ENCODE data around the gene HSD17B1. TPM values are rescaled to one million over a fixed set of nuclear protein-coding genes. Genes with fewer than 3 reads are reported as not detected.
A peak's percentile ranks its signal among the peaks of the same experiment; 100 is the strongest.
"Not testable (repeated sequence)": the region's sequence is repeated elsewhere in the genome, so short reads cannot be mapped to it uniquely, and the experiment has no call there.

The HSD17B1 gene
- polyA plus RNA-seq, 2 donors = 4.0 to 9.0 TPM

DNA sequence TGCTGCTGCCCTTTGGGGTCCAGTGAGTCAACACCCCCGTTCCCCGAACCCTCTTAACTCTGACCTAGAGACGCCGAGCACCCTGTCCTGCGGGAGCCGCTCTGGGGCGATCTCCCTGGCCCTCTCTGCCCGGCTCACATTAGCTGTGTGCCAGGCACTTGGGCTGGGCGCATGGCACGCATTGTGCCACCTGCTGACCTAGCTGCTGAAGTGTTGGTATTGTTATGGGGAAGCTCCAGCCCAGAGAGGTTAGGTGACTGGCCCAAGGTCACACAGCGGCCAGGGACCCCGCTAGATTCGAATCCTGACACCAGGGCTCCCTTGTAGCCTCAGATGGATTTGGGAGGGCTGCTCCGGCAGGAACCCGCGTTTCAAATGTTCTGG lies 1.1 kb downstream of the HSD17B1 start:
- Histone ChIP-seq H3K36me3 (ENCODE audit: control insufficient read depth in 2 of 2, insufficient read depth in 2 of 2, low read length in 1 of 2) (no peaks in the 10 kb centered on the region), H3K27ac (ENCODE audit: low read depth in 2 of 2, low read length in 1 of 2) (peak overlapping the region; percentile 94 to 95), H3K4me1 (ENCODE audit: control insufficient read depth in 2 of 2, insufficient read depth in 2 of 2, low read length in 1 of 2) (peaks cover 0 to 12% of the 10 kb centered on the region in 2 donors), H3K4me3 (ENCODE audit: low read depth in 1 of 2, low read length in 2 of 2) (peak overlapping the region; percentile 79 to 88), H3K9me3 (ENCODE audit: control insufficient read depth in 2 of 2, insufficient read depth in 1 of 2, low read depth in 1 of 2, low read length in 1 of 2) (no peaks in the 10 kb centered on the region), H3K27me3 (ENCODE audit: control insufficient read depth in 1 of 2, insufficient read depth in 2 of 2, low read length in 2 of 2) (no peaks in the 10 kb centered on the region)
- WGBS, 2 donors = 34 to 39% methylated on average over 16 of the region's 16 CpGs

DNA sequence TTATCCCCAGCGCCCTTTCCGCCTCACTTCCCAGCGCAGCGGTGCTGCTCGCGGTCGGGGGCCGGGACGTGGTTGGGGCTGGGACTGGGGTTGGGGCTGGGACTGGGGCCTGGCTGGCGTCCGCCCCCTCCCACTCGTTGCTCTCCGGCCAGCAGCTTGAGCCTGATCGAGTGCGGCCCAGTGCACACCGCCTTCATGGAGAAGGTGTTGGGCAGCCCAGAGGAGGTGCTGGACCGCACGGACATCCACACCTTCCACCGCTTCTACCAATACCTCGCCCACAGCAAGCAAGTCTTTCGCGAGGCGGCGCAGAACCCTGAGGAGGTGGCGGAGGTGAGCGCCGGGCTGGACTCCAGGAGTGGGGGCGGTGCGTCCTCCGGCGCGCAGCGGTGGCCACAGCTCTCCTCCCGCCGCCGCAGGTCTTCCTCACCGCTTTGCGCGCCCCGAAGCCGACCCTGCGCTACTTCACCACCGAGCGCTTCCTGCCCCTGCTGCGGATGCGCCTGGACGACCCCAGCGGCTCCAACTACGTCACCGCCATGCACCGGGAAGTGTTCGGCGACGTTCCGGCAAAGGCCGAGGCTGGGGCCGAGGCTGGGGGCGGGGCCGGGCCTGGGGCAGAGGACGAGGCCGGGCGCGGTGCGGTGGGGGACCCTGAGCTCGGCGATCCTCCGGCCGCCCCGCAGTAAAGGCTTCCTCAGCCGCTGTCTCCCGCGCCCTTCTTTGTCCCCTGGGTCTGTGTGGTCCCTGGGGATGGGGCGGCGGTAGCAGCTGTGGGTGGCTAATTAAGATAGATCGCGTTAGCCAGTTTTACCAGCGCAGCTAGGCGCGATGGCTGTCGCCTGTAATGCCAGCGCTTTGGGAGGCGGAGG lies 1.8 kb downstream of the HSD17B1 start:
- no peaks in the 10 kb centered on the region for H3K36me3 ChIP-seq (ENCODE audit: control insufficient read depth in 2 of 2, insufficient read depth in 2 of 2, low read length in 1 of 2)
- 0 to 1% methylated on average over 77 to 82 of the region's 82 CpGs for WGBS, 2 donors
- peak overlapping the region; percentile 94 to 95 for H3K27ac ChIP-seq (ENCODE audit: low read depth in 2 of 2, low read length in 1 of 2)
- H3K9me3 ChIP-seq (ENCODE audit: control insufficient read depth in 2 of 2, insufficient read depth in 1 of 2, low read depth in 1 of 2, low read length in 1 of 2) = no peaks in the 10 kb centered on the region
- peak overlapping the region; percentile 79 to 88 for H3K4me3 ChIP-seq (ENCODE audit: low read depth in 1 of 2, low read length in 2 of 2)
- H3K4me1 ChIP-seq (ENCODE audit: control insufficient read depth in 2 of 2, insufficient read depth in 2 of 2, low read length in 1 of 2) = peaks cover 0 to 10% of the 10 kb centered on the region in 2 donors
- H3K27me3 ChIP-seq (ENCODE audit: control insufficient read depth in 1 of 2, insufficient read depth in 2 of 2, low read length in 2 of 2) = no peaks in the 10 kb centered on the region

DNA sequence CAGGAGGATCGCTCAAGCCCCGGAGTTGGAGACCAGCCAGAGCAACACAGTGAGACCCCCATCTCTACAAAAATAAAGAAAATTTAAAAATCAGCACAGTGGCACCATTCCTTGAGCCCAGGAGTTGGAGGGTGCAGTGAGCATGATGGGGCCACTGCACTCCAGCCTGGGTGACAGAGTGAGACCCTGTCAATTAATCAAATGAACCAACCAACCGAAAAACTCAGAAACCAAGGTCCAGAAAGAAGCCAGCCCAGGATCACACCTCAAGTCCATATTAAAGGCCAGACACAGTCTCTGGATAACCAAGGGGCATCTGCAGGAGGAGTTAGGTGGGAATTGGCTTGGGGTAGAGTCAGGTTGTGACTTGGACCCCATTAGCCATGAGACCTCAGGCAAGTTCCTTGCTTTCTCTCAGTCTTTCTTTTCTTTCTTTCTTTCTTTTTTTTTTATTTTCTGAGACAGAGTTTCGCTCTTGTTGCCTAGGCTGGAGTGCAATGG lies 2.4 kb downstream of the HSD17B1 start:
- 26 to 27% methylated on average over 4 of the region's 4 CpGs for WGBS, 2 donors
- Histone ChIP-seq H3K4me1 (ENCODE audit: control insufficient read depth in 2 of 2, insufficient read depth in 2 of 2, low read length in 1 of 2) (peaks cover 0 to 10% of the 10 kb centered on the region in 2 donors), H3K36me3 (ENCODE audit: control insufficient read depth in 2 of 2, insufficient read depth in 2 of 2, low read length in 1 of 2) (no peaks in the 10 kb centered on the region), H3K27me3 (ENCODE audit: control insufficient read depth in 1 of 2, insufficient read depth in 2 of 2, low read length in 2 of 2) (no peaks in the 10 kb centered on the region), H3K9me3 (ENCODE audit: control insufficient read depth in 2 of 2, insufficient read depth in 1 of 2, low read depth in 1 of 2, low read length in 1 of 2) (no peaks in the 10 kb centered on the region), H3K27ac (ENCODE audit: low read depth in 2 of 2, low read length in 1 of 2) (peak overlapping the region; percentile 94 to 95), H3K4me3 (ENCODE audit: low read depth in 1 of 2, low read length in 2 of 2) (peak overlapping the region; percentile 79 to 88)

DNA sequence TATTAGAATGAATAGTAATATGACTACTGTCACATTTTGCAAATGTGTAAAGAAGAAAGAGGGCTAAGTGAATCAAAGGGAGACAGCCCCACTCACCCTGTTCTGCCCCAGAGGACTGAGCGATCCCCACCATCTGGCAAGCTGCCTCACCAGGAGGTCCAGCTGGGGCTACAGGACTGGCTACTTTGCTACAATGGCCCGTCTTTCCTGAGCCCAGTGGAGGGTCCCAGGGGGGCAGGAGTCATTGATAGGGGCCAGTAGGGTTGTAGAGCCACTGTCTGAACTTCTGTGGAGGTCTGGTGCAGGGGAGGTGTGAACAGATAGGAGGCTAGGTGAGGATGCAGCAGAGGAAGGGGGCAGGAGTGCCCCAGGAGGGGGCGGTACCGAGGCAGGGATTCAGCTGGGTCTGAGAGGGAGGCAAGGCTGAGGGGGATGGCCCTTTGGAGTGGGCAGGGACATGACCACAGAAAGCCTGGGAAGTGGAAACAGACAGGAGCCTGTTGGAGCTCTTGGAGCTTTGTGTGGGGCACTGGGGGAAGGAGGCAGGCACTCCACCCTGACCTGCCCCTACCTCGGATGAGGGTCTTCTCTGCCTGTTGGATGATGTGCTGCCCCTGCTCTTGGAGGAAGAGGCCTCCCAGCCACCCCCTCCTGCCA lies 3.4 kb downstream of the HSD17B1 start:
- 63 to 64% methylated on average over 4 to 5 of the region's 5 CpGs for WGBS, 2 donors
- H3K4me3 ChIP-seq (ENCODE audit: low read depth in 1 of 2, low read length in 2 of 2); H3K27me3 ChIP-seq (ENCODE audit: control insufficient read depth in 1 of 2, insufficient read depth in 2 of 2, low read length in 2 of 2); H3K4me1 ChIP-seq (ENCODE audit: control insufficient read depth in 2 of 2, insufficient read depth in 2 of 2, low read length in 1 of 2); H3K9me3 ChIP-seq (ENCODE audit: control insufficient read depth in 2 of 2, insufficient read depth in 1 of 2, low read depth in 1 of 2, low read length in 1 of 2); H3K27ac ChIP-seq (ENCODE audit: low read depth in 2 of 2, low read length in 1 of 2); H3K36me3 ChIP-seq (ENCODE audit: control insufficient read depth in 2 of 2, insufficient read depth in 2 of 2, low read length in 1 of 2): not testable (repeated sequence)

DNA sequence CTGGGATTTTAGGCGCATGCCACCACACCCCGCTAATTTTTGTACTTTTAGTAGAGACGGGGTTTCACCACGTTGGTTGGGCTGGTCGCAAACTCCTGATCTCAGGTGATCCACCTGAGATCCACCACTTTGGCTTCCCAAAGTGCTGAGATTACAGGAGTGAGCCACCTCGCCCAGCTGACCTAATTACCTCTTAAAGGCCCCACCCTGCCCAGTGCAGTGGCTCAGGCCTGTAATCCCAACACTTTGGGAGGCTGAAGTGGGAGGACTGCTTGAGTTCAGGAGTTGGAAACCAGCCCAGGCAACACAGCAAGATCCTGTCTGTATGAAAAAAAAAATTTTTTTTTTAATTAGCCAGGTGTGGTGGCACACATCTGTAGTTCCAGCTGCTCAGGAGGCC lies 6.4 kb downstream of the HSD17B1 start:
- Histone ChIP-seq H3K36me3 (ENCODE audit: control insufficient read depth in 2 of 2, insufficient read depth in 2 of 2, low read length in 1 of 2) (no peaks in the 10 kb centered on the region), H3K4me1 (ENCODE audit: control insufficient read depth in 2 of 2, insufficient read depth in 2 of 2, low read length in 1 of 2) (peaks cover 9 to 21% of the 10 kb centered on the region in 2 donors), H3K27me3 (ENCODE audit: control insufficient read depth in 1 of 2, insufficient read depth in 2 of 2, low read length in 2 of 2) (no peaks in the 10 kb centered on the region), H3K9me3 (ENCODE audit: control insufficient read depth in 2 of 2, insufficient read depth in 1 of 2, low read depth in 1 of 2, low read length in 1 of 2) (no peaks in the 10 kb centered on the region), H3K4me3 (ENCODE audit: low read depth in 1 of 2, low read length in 2 of 2) (no peak overlapping the region), H3K27ac (ENCODE audit: low read depth in 2 of 2, low read length in 1 of 2) (peak overlapping the region in 1 of 2 donors; percentile 63)
- WGBS, 2 donors = 71 to 72% methylated on average over 6 of the region's 6 CpGs

DNA sequence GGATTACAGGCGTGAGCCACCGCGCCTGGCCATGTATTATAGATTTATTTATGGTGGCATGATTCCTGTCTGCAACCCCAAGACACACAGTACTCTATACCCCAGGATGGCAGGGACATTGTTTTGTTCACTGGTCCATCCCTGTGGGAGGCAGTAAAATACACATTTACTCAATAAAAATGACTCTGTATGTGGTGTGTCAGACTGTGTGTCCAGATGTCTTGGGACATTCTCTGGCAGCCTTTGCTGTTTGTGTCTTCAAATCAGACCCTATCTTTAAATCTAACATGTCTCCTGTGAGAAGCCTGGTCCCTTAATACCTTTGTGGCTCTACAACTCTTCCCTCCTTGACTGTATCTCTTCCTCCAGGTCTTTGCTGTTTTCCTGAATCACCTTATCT lies 7.5 kb downstream of the HSD17B1 start:
- 81 to 90% methylated on average over 3 of the region's 3 CpGs for WGBS, 2 donors
- Histone ChIP-seq H3K27me3 (ENCODE audit: control insufficient read depth in 1 of 2, insufficient read depth in 2 of 2, low read length in 2 of 2) (no peaks in the 10 kb centered on the region), H3K4me1 (ENCODE audit: control insufficient read depth in 2 of 2, insufficient read depth in 2 of 2, low read length in 1 of 2) (peaks cover 9 to 19% of the 10 kb centered on the region in 2 donors), H3K4me3 (ENCODE audit: low read depth in 1 of 2, low read length in 2 of 2) (no peak overlapping the region), H3K9me3 (ENCODE audit: control insufficient read depth in 2 of 2, insufficient read depth in 1 of 2, low read depth in 1 of 2, low read length in 1 of 2) (no peaks in the 10 kb centered on the region), H3K36me3 (ENCODE audit: control insufficient read depth in 2 of 2, insufficient read depth in 2 of 2, low read length in 1 of 2) (peaks cover 0 to 9% of the 10 kb centered on the region in 2 donors), H3K27ac (ENCODE audit: low read depth in 2 of 2, low read length in 1 of 2) (no peak overlapping the region)

DNA sequence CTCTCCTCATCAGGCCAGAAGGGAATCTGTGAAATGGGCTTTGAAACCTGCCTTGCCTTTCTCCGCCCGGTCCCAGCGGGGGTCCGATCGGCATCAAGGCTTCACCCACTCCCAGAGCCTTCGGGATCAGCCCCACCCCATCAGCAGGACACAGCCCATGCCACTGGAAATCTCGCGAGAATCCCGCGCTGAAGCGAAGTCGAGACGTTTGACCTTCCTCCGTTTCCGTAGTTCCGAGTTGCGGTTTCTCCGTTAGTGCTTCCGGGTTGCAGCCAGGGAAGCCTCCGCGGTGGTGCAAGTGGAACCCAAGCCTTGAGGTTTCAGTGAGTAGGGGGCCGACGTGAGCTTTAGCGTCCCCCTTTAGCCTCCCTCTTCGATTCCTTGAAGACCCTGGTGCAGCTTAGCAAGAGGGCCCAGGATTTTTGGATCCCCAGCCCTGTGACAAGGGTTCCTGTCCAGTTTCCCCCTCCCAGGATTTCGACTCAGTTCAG lies 9.2 kb downstream of the HSD17B1 start, which contains the start of gene COASY:
Gene COASY, plus strand, starts transcription at position 252 of the 491 bp plus-strand sequence. CDS start 475 bp downstream, outside the sequence.
- H3K9me3 ChIP-seq (ENCODE audit: control insufficient read depth in 2 of 2, insufficient read depth in 1 of 2, low read depth in 1 of 2, low read length in 1 of 2) = no peaks in the 10 kb centered on the region
- peaks cover 3 to 18% of the 10 kb centered on the region in 2 donors for H3K36me3 ChIP-seq (ENCODE audit: control insufficient read depth in 2 of 2, insufficient read depth in 2 of 2, low read length in 1 of 2)
- peak within 1 kb of the TSS; percentile 91 for H3K4me3 ChIP-seq (ENCODE audit: low read depth in 1 of 2, low read length in 2 of 2)
- H3K27me3 ChIP-seq (ENCODE audit: control insufficient read depth in 1 of 2, insufficient read depth in 2 of 2, low read length in 2 of 2) = no peaks in the 10 kb centered on the region
- 1% methylated on average over 26 of the region's 26 CpGs for WGBS, 2 donors
- peak within 1 kb of the TSS; percentile 89 to 97 for H3K27ac ChIP-seq (ENCODE audit: low read depth in 2 of 2, low read length in 1 of 2)
- peaks cover 13 to 29% of the 10 kb centered on the region in 2 donors for H3K4me1 ChIP-seq (ENCODE audit: control insufficient read depth in 2 of 2, insufficient read depth in 2 of 2, low read length in 1 of 2)

DNA sequence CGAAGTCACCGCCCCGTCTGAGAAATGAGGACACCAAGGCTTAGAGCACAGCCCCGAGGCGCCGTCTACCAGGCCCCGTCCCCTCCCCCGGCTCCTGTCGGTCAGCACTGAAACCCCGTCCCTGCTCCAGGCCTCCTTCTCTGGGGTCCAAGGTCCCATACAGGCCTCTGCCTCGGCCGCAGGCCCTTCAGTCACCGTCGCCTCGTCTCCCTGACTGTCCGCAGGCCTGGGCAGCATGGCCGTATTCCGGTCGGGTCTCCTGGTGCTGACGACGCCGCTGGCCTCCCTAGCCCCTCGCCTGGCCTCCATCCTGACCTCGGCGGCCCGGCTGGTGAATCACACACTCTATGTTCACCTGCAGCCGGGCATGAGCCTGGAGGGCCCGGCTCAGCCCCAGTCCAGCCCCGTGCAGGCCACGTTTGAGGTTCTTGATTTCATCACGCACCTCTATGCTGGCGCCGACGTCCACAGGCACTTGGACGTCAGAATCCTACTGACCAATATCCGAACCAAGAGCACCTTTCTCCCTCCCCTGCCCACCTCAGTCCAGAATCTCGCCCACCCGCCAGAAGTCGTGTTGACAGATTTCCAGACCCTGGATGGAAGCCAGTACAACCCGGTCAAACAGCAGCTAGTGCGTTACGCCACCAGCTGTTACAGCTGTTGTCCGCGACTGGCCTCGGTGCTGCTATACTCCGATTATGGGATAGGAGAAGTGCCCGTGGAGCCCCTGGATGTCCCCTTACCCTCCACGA lies 9.8 kb downstream of the HSD17B1 start:
- Histone ChIP-seq H3K27ac (ENCODE audit: low read depth in 2 of 2, low read length in 1 of 2) (peak overlapping the region; percentile 89 to 97), H3K27me3 (ENCODE audit: control insufficient read depth in 1 of 2, insufficient read depth in 2 of 2, low read length in 2 of 2) (no peaks in the 10 kb centered on the region), H3K4me3 (ENCODE audit: low read depth in 1 of 2, low read length in 2 of 2) (peak overlapping the region; percentile 91), H3K4me1 (ENCODE audit: control insufficient read depth in 2 of 2, insufficient read depth in 2 of 2, low read length in 1 of 2) (peaks cover 13 to 32% of the 10 kb centered on the region in 2 donors), H3K36me3 (ENCODE audit: control insufficient read depth in 2 of 2, insufficient read depth in 2 of 2, low read length in 1 of 2) (peaks cover 3 to 18% of the 10 kb centered on the region in 2 donors), H3K9me3 (ENCODE audit: control insufficient read depth in 2 of 2, insufficient read depth in 1 of 2, low read depth in 1 of 2, low read length in 1 of 2) (no peaks in the 10 kb centered on the region)
- 7 to 8% methylated on average over 47 to 48 of the region's 48 CpGs for WGBS, 2 donors

DNA sequence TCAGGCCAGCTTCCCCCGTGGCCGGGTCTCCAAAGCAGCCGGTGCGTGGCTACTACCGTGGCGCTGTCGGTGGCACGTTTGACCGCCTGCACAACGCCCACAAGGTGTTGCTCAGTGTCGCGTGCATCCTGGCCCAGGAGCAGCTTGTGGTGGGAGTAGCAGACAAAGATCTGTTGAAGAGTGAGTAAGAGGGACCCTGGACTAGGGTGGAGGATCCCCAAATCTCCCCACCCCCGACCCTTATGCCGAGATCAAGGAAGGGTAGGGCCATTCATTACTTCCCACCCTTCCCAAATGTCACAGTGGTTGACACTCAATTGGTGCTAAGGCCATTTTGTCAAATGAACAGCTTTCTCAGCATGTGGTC lies 10.4 kb downstream of the HSD17B1 start:
- Histone ChIP-seq H3K27me3 (ENCODE audit: control insufficient read depth in 1 of 2, insufficient read depth in 2 of 2, low read length in 2 of 2) (no peaks in the 10 kb centered on the region), H3K4me3 (ENCODE audit: low read depth in 1 of 2, low read length in 2 of 2) (peak overlapping the region; percentile 91), H3K9me3 (ENCODE audit: control insufficient read depth in 2 of 2, insufficient read depth in 1 of 2, low read depth in 1 of 2, low read length in 1 of 2) (no peaks in the 10 kb centered on the region), H3K27ac (ENCODE audit: low read depth in 2 of 2, low read length in 1 of 2) (peak overlapping the region; percentile 89 to 97), H3K4me1 (ENCODE audit: control insufficient read depth in 2 of 2, insufficient read depth in 2 of 2, low read length in 1 of 2) (peaks cover 13 to 35% of the 10 kb centered on the region in 2 donors), H3K36me3 (ENCODE audit: control insufficient read depth in 2 of 2, insufficient read depth in 2 of 2, low read length in 1 of 2) (peaks cover 3 to 18% of the 10 kb centered on the region in 2 donors)
- 53 to 60% methylated on average over 14 of the region's 14 CpGs for WGBS, 2 donors
